Neuronal stem cell (in vitro differentiated cells): Measurements from ENCODE around the gene STXBP6.
"Not testable (repeated sequence)": the region's sequence is repeated elsewhere in the genome, so short reads cannot be mapped to it uniquely, and the experiment has no call there.

ENCODE experiments used
- DNase-seq: peaks from one replicate; pipeline ENCODE4 v3.0.0-alpha.2; 2013; ENCODE audit warnings: low spot score
- H2AFZ ChIP-seq: one replicate; pipeline ENCODE4 v1.6.1; 2013; ENCODE audit warnings: mild to moderate bottlenecking, low read length, inconsistent platforms
- H2AK5ac ChIP-seq: 2 replicates; pipeline ENCODE4 v1.6.1; 2013; ENCODE audit warnings: low read depth, mild to moderate bottlenecking, inconsistent platforms, low read length, moderate library complexity, mixed read lengths
- H2BK120ac ChIP-seq: 2 replicates; pipeline ENCODE4 v1.6.1; 2013; ENCODE audit warnings: low read depth, mild to moderate bottlenecking, inconsistent platforms, low read length, moderate library complexity, mixed read lengths
- H2BK12ac ChIP-seq: one replicate; pipeline ENCODE4 v1.6.1; 2013; ENCODE audit warnings: low read length, inconsistent platforms
- H2BK15ac ChIP-seq: 2 replicates; pipeline ENCODE4 v1.6.1; 2013; ENCODE audit warnings: mild to moderate bottlenecking, low read length, inconsistent platforms, mixed read lengths
- H2BK5ac ChIP-seq: one replicate; pipeline ENCODE4 v1.6.1; 2013; ENCODE audit warnings: inconsistent platforms, mild to moderate bottlenecking, low read length, moderate library complexity
- H3K14ac ChIP-seq: one replicate; pipeline ENCODE4 v1.6.1; 2013; ENCODE audit warnings: low read length, inconsistent platforms
- H3K18ac ChIP-seq: 2 replicates; pipeline ENCODE4 v1.6.1; 2013; ENCODE audit warnings: low read length, inconsistent platforms
- H3K23ac ChIP-seq: 2 replicates; pipeline ENCODE4 v1.6.1; 2013; ENCODE audit warnings: low read depth, mild to moderate bottlenecking, mixed read lengths, low read length, inconsistent platforms; ENCODE audit not compliant: poor library complexity
- H3K27ac ChIP-seq: replicated peaks from 3 replicates; pipeline ENCODE4 v1.5.1; 2013; ENCODE audit warnings: low read length, inconsistent platforms
- H3K27me3 ChIP-seq, 3 experiments: 2 replicates each; pipeline ENCODE4 v1.6.1; 2013; ENCODE audit warnings: low read length in 3 of 3, mild to moderate bottlenecking in 2 of 3, inconsistent platforms in 1 of 3, low read depth in 1 of 3, mixed read lengths in 1 of 3, moderate library complexity in 1 of 3; ENCODE audit not compliant: control insufficient read depth in 3 of 3, insufficient read depth in 3 of 3
- H3K36me3 ChIP-seq, 2 donors: replicated peaks in 1 of 2; 2 replicates each; pipeline ENCODE4 v1.6.1; 2013; ENCODE audit warnings: low read length in 2 of 2; ENCODE audit not compliant: control insufficient read depth in 2 of 2, insufficient read depth in 2 of 2
- H3K4ac ChIP-seq: 2 replicates; pipeline ENCODE4 v1.6.1; 2013; ENCODE audit warnings: inconsistent platforms, mild to moderate bottlenecking, low read length, moderate library complexity
- H3K4me1 ChIP-seq, 2 donors: 1 replicate in 1 of 2; 2 replicates in 1 of 2; pipeline ENCODE4 v1.6.1; 2013; ENCODE audit warnings: low read length in 2 of 2, low read depth in 1 of 2; ENCODE audit not compliant: control insufficient read depth in 2 of 2, insufficient read depth in 1 of 2
- H3K4me2 ChIP-seq: one replicate; pipeline ENCODE4 v1.6.1; 2013; ENCODE audit warnings: mild to moderate bottlenecking, low read length, inconsistent platforms; ENCODE audit not compliant: insufficient read depth, poor library complexity, severe bottlenecking
- H3K4me3 ChIP-seq, 2 donors: 2 replicates each; pipeline ENCODE4 v1.5.1; 2013; ENCODE audit warnings: low read length in 2 of 2, mild to moderate bottlenecking in 2 of 2, inconsistent platforms in 1 of 2, moderate library complexity in 1 of 2
- H3K79me1 ChIP-seq: one replicate; pipeline ENCODE4 v1.6.1; 2013; ENCODE audit warnings: low read depth, mild to moderate bottlenecking, inconsistent platforms, low read length, moderate library complexity
- H3K9ac ChIP-seq: one replicate; pipeline ENCODE4 v1.6.1; 2013; ENCODE audit warnings: mild to moderate bottlenecking, low read depth, low read length, inconsistent platforms; ENCODE audit not compliant: poor library complexity
- H3K9me3 ChIP-seq, 2 donors: replicated peaks in 1 of 2; 2 replicates each; pipeline versions ENCODE3 to v1.6.1; 2013; ENCODE audit warnings: low read length in 2 of 2, mild to moderate bottlenecking in 2 of 2, inconsistent platforms in 1 of 2, low read depth in 1 of 2, mixed read lengths in 1 of 2, moderate library complexity in 1 of 2; ENCODE audit not compliant: control insufficient read depth in 2 of 2, insufficient read depth in 1 of 2
- H4K8ac ChIP-seq: one replicate; pipeline ENCODE4 v1.6.1; 2013; ENCODE audit warnings: low read depth, mild to moderate bottlenecking, inconsistent platforms, low read length, moderate library complexity
- H4K91ac ChIP-seq: one replicate; pipeline ENCODE4 v1.6.1; 2013; ENCODE audit warnings: low read length, low read depth, mild to moderate bottlenecking, inconsistent platforms; ENCODE audit not compliant: poor library complexity
- WGBS, 2 donors: extraction: QIAGEN DNeasy Blood & Tissue Kit; methylation state at CpG; one replicate each; pipeline ENCODE4 v1.1.7; 2013; ENCODE audit warnings: missing lambda C conversion rate in 2 of 2, mixed read lengths in 1 of 2; ENCODE audit not compliant: insufficient read length in 2 of 2, insufficient replicate concordance in 1 of 2; ENCODE audit errors: extremely low coverage in 2 of 2; 5-methylcytosine and 5-hydroxymethylcytosine counted together

The STXBP6 gene

GRCh38 chr14:24775950-24776349, 274.0 kb downstream of the STXBP6 start:
- Histone ChIP-seq H3K36me3 (no peaks in the 10 kb centered on the region), H2AK5ac (no peak overlapping the region), H3K4me2 (no peak overlapping the region), H4K8ac (no peak overlapping the region), H2AFZ (no peak overlapping the region), H3K18ac (no peak overlapping the region), H2BK15ac (no peak overlapping the region), H3K27ac (no peak overlapping the region), H3K14ac (no peak overlapping the region), H2BK12ac (no peak overlapping the region), H4K91ac (no peak overlapping the region), H3K23ac (no peak overlapping the region), H3K4ac (no peak overlapping the region), H3K9me3 (no peaks in the 10 kb centered on the region), H3K79me1 (no peaks in the 10 kb centered on the region), H2BK5ac (no peak overlapping the region), H3K27me3 (no peaks in the 10 kb centered on the region), H3K4me3 (no peak overlapping the region), H3K4me1 (no peaks in the 10 kb centered on the region), H3K9ac (no peak overlapping the region), H2BK120ac (no peak overlapping the region)
- WGBS, 2 donors, result no CpG with 5 or more reads among the region's 8 CpGs
- no peak for DNase-seq

- Histone ChIP-seq H2AK5ac (no peak overlapping the region), H3K4me1 (no peaks in the 10 kb centered on the region), H2BK12ac (no peak overlapping the region), H3K27ac (no peak overlapping the region), H3K14ac (no peak overlapping the region), H3K23ac (no peak overlapping the region), H3K36me3 (no peaks in the 10 kb centered on the region), H3K4me2 (no peak overlapping the region), H3K27me3 (no peaks in the 10 kb centered on the region), H3K4me3 (no peak overlapping the region), H4K91ac (no peak overlapping the region), H3K79me1 (no peaks in the 10 kb centered on the region), H2AFZ (no peak overlapping the region), H2BK5ac (no peak overlapping the region), H2BK120ac (no peak overlapping the region), H3K9me3 (no peaks in the 10 kb centered on the region), H3K9ac (no peak overlapping the region), H4K8ac (no peak overlapping the region), H2BK15ac (no peak overlapping the region), H3K4ac (no peak overlapping the region), H3K18ac (no peak overlapping the region)
- DNase-seq, result no peak
- WGBS, 2 donors, result no CpG with 5 or more reads among the region's 6 CpGs
Measured at GRCh38 chr14:24774187-24774915, 275.6 kb downstream of the STXBP6 start.

DNA sequence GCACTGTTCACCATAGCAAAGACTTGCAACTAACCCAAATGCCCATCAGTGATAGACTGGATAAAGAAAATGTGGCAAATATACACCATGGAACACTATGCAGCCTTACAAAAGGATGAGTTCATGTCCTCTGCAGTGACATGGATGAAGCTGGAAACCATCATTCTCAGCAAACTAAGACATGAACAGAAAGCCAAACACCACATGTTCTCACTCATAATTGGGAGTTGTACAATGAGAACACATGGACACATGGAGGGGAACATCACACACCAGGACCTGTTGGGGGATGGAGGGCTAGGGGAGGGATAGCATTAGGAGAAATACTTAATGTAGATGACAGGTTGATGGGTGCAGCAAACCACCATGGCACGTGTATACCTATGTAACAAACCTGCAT, 276.4 kb downstream of the STXBP6 start:
- not testable (repeated sequence) for H4K8ac ChIP-seq, H3K4me3 ChIP-seq, DNase-seq, H3K27ac ChIP-seq, H2BK5ac ChIP-seq, H3K27me3 ChIP-seq, H3K4me1 ChIP-seq, H3K4ac ChIP-seq, H3K4me2 ChIP-seq, H2BK15ac ChIP-seq, H2BK12ac ChIP-seq, H2AK5ac ChIP-seq, H3K36me3 ChIP-seq, H4K91ac ChIP-seq, H3K23ac ChIP-seq, H2BK120ac ChIP-seq, H3K14ac ChIP-seq, H2AFZ ChIP-seq, H3K79me1 ChIP-seq, H3K9ac ChIP-seq, H3K9me3 ChIP-seq, H3K18ac ChIP-seq
- no CpG with 5 or more reads among the region's 1 CpG for WGBS, 2 donors

- no CpG with 5 or more reads among the region's 2 CpGs for WGBS, 2 donors
- Histone ChIP-seq H4K91ac (no peak overlapping the region), H3K4me3 (no peak overlapping the region), H3K27ac (no peak overlapping the region), H3K9me3 (peaks cover 0 to 3% of the 10 kb centered on the region in 2 donors), H3K4me1 (no peaks in the 10 kb centered on the region), H3K4me2 (no peak overlapping the region), H3K4ac (no peak overlapping the region), H3K23ac (no peak overlapping the region), H3K14ac (no peak overlapping the region), H3K27me3 (no peaks in the 10 kb centered on the region), H2BK120ac (no peak overlapping the region), H3K18ac (no peak overlapping the region), H2BK12ac (no peak overlapping the region), H2BK15ac (no peak overlapping the region), H4K8ac (no peak overlapping the region), H2BK5ac (no peak overlapping the region), H2AK5ac (no peak overlapping the region), H3K9ac (no peak overlapping the region), H3K79me1 (no peaks in the 10 kb centered on the region), H2AFZ (no peak overlapping the region), H3K36me3 (peaks cover 0 to 1% of the 10 kb centered on the region in 2 donors)
- DNase-seq, result no peak
Measured at GRCh38 chr14:24766434-24766833, 283.5 kb downstream of the STXBP6 start.
